Measurements from ENCODE around the gene ENTHD1. TPM values are rescaled to one million over a fixed set of nuclear protein-coding genes. Genes with fewer than 3 reads are reported as not detected.

The ENTHD1 gene
- total and polyA plus RNA-seq, 2 of the 4 experiments (the other 2 are of a cell fraction) = not detected

- Histone ChIP-seq H3K9ac (ENCODE audit: low read depth, low read length) (no peak overlapping the region), H2BK120ac (ENCODE audit: low read depth, low read length) (no peak overlapping the region), H2AK9ac (replicated peaks; ENCODE audit: low read depth, low read length, poor library complexity) (no peak overlapping the region), H2BK15ac (ENCODE audit: low read depth, low read length) (no peak overlapping the region), H3K14ac (replicated peaks; ENCODE audit: low read depth, low read length) (no peak overlapping the region), H4K91ac (ENCODE audit: insufficient read depth, low read depth, low read length) (no peak overlapping the region), H3K18ac (ENCODE audit: low read depth, low read length) (no peak overlapping the region), H4K5ac (ENCODE audit: low read depth, low read length) (no peak overlapping the region), H3K27me3 (ENCODE audit: control insufficient read depth, insufficient read depth, low read length) (peaks cover 20% of the 10 kb centered on the region), H2AFZ (replicated peaks; ENCODE audit: low read length, poor library complexity) (no peak overlapping the region), H3K4me3 (ENCODE audit: insufficient read depth, low read depth, low read length) (no peak overlapping the region), H3K79me1 (ENCODE audit: low read depth in 1 of 2, low read length in 2 of 2) (no peaks in the 10 kb centered on the region), H2AK5ac (ENCODE audit: low read depth, low read length) (no peak overlapping the region), H4K8ac (ENCODE audit: low read depth in 2 of 2, low read length in 2 of 2) (no peak overlapping the region), H3K27ac (ENCODE audit: insufficient read depth, low read length) (no peak overlapping the region), H2BK5ac (ENCODE audit: low read depth, low read length, poor library complexity, severe bottlenecking) (no peak overlapping the region), H3K56ac (ENCODE audit: extremely low read depth, insufficient read depth, low read length) (no peak overlapping the region), H4K20me1 (ENCODE audit: insufficient read depth, low read length) (no peaks in the 10 kb centered on the region), H3K36me3 (ENCODE audit: control insufficient read depth, insufficient read depth, low read length) (no peaks in the 10 kb centered on the region), H3K9me3 (ENCODE audit: control insufficient read depth, insufficient read depth, low read length) (no peaks in the 10 kb centered on the region), H3K9me1 (ENCODE audit: insufficient read depth, low read length) (no peaks in the 10 kb centered on the region), H3K4me1 (ENCODE audit: control insufficient read depth, insufficient read depth, low read length) (no peaks in the 10 kb centered on the region), H3K23ac (ENCODE audit: low read depth, low read length) (no peak overlapping the region), H3K4ac (ENCODE audit: low read depth, low read length) (no peak overlapping the region), H3K4me2 (ENCODE audit: low read depth, low read length) (no peak overlapping the region), H2BK20ac (ENCODE audit: low read depth, low read length) (no peak overlapping the region)
- DNase-seq (no peak), ATAC-seq (ENCODE audit: low read depth) (no peak)
- in situ Hi-C loops (cut with MboI; ENCODE audit: low sequenced_read_pairs) = no loop called here
- CTCF ChIA-PET = no interaction called here
- TF ChIP-seq RAD21 (IDR thresholded peaks at IDR 0.05; ENCODE audit: low read length) (no peak), MAZ (IDR thresholded peaks at IDR 0.05; ENCODE audit: borderline replicate concordance, low read depth, low read length) (no peak), USF2 (IDR thresholded peaks at IDR 0.05; ENCODE audit: low read depth, low read length) (no peak), MXI1 (IDR thresholded peaks at IDR 0.05; ENCODE audit: borderline replicate concordance, low read depth, low read length) (no peak), POLR2A (IDR thresholded peaks at IDR 0.05; ENCODE audit: low read depth, low read length) (no peak), RFX5 (IDR thresholded peaks at IDR 0.05; ENCODE audit: low read depth, low read length) (no peak), CTCF (conservative IDR thresholded peaks at IDR 0.05; ENCODE audit: low read depth, low read length) (no peak), BHLHE40 (IDR thresholded peaks at IDR 0.05; ENCODE audit: low read depth, low read length) (no peak), CEBPB (IDR thresholded peaks at IDR 0.05; ENCODE audit: low read depth, low read length) (no peak), CHD1 (IDR thresholded peaks at IDR 0.05; ENCODE audit: low read depth, low read length) (no peak), SMC3 (IDR thresholded peaks at IDR 0.05; ENCODE audit: low read depth, low read length) (no peak), FOS (IDR thresholded peaks at IDR 0.05; ENCODE audit: low read depth, low read length) (no peak), ELK1 (IDR thresholded peaks at IDR 0.05; ENCODE audit: borderline replicate concordance, low read depth, low read length) (no peak), NFE2L2 (IDR thresholded peaks at IDR 0.05; ENCODE audit: low read depth, low read length) (no peak), MAFK (IDR thresholded peaks at IDR 0.05; ENCODE audit: low read depth, low read length) (no peak), RCOR1 (IDR thresholded peaks at IDR 0.05; ENCODE audit: insufficient replicate concordance, low read length) (no peak)
- POLR2A ChIA-PET (ENCODE audit: unreplicated experiment) = no interaction called here
- intact Hi-C loops (cut with micrococcal nuclease) = no loop called here
- no TSS peak for BruUV-seq (replicated peaks)
- no CpG with 5 or more reads among the region's 5 CpGs for WGBS, 2 experiments (ENCODE audit: extremely low coverage in 2 of 2, insufficient read length in 1 of 2)
- dilution Hi-C loops (cut with HindIII; ENCODE audit: low sequenced_read_pairs, unreplicated experiment) = no loop called here
Measured at GRCh38 chr22:39839204-39839603, 54.4 kb downstream of the ENTHD1 start.
